ENCODE measurements around the gene KRTAP9-8. TPM values are rescaled to one million over a fixed set of nuclear protein-coding genes. Genes with fewer than 3 reads are reported as not detected.

KRTAP9-8 gene
- total and polyA plus RNA-seq, 2 of the 4 experiments (the other 2 are of a cell fraction): not detected

DNA sequence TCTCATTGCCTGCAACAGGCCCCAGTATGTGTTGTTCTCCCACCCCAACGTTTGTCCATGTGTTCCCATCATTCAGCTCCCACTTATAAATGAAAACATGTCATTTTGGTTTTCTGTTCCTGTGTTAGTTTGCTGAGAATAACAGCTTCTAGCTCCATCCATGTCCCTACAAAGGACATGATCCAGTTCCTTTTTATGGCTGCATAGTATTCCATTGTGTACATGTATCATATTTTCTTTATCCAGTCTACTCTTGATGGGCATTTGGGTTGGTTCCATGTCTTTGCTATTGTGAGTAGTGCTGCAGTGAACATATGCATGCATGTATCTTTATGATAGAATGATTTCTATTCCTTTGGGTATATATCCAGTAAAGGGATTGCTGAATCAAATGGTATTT, 22.1 kb upstream of the KRTAP9-8 start:
- no peak overlapping the region for H3K56ac ChIP-seq (ENCODE audit: extremely low read depth, insufficient read depth, low read length)
- dilution Hi-C loops (cut with HindIII; ENCODE audit: low sequenced_read_pairs, unreplicated experiment) (no loop called here), intact Hi-C loops (cut with micrococcal nuclease) (no loop called here), in situ Hi-C loops (cut with MboI; ENCODE audit: low sequenced_read_pairs) (no loop called here)
- no peak overlapping the region for H3K14ac ChIP-seq (replicated peaks; ENCODE audit: low read depth, low read length)
- H4K5ac ChIP-seq (ENCODE audit: low read depth, low read length): no peak overlapping the region
- ATAC-seq (ENCODE audit: low read depth): no peak
- H3K18ac ChIP-seq (ENCODE audit: low read depth, low read length): no peak overlapping the region
- no peak overlapping the region for H2AK5ac ChIP-seq (ENCODE audit: low read depth, low read length)
- no peak overlapping the region for H2AK9ac ChIP-seq (replicated peaks; ENCODE audit: low read depth, low read length, poor library complexity)
- no peak overlapping the region for H4K91ac ChIP-seq (ENCODE audit: insufficient read depth, low read depth, low read length)
- no peak for TF ChIP-seq MAFK (IDR thresholded peaks at IDR 0.05; ENCODE audit: low read depth, low read length)
- no peak for TF ChIP-seq BHLHE40 (IDR thresholded peaks at IDR 0.05; ENCODE audit: low read depth, low read length)
- TF ChIP-seq RCOR1 (IDR thresholded peaks at IDR 0.05; ENCODE audit: insufficient replicate concordance, low read length): no peak
- TF ChIP-seq, protein P1, sequence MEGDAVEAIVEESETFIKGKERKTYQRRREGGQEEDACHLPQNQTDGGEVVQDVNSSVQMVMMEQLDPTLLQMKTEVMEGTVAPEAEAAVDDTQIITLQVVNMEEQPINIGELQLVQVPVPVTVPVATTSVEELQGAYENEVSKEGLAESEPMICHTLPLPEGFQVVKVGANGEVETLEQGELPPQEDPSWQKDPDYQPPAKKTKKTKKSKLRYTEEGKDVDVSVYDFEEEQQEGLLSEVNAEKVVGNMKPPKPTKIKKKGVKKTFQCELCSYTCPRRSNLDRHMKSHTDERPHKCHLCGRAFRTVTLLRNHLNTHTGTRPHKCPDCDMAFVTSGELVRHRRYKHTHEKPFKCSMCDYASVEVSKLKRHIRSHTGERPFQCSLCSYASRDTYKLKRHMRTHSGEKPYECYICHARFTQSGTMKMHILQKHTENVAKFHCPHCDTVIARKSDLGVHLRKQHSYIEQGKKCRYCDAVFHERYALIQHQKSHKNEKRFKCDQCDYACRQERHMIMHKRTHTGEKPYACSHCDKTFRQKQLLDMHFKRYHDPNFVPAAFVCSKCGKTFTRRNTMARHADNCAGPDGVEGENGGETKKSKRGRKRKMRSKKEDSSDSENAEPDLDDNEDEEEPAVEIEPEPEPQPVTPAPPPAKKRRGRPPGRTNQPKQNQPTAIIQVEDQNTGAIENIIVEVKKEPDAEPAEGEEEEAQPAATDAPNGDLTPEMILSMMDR (conservative IDR thresholded peaks at IDR 0.05; ENCODE audit: low read depth, low read length): no peak
- TF ChIP-seq FOS (IDR thresholded peaks at IDR 0.05; ENCODE audit: low read depth, low read length): no peak
- TF ChIP-seq MXI1 (IDR thresholded peaks at IDR 0.05; ENCODE audit: borderline replicate concordance, low read depth, low read length): no peak
- no peak overlapping the region for H3K4me3 ChIP-seq (ENCODE audit: insufficient read depth, low read depth, low read length)
- no peaks in the 10 kb centered on the region for H3K4me1 ChIP-seq (ENCODE audit: control insufficient read depth, insufficient read depth, low read length)
- no peak overlapping the region for H3K27ac ChIP-seq (ENCODE audit: insufficient read depth, low read length)
- no peaks in the 10 kb centered on the region for H3K36me3 ChIP-seq (ENCODE audit: control insufficient read depth, insufficient read depth, low read length)
- POLR2A ChIA-PET (ENCODE audit: unreplicated experiment): no interaction called here
- whole genome bisulfite sequencing, 2 experiments (ENCODE audit: extremely low coverage in 2 of 2, insufficient read length in 1 of 2): no CpG with 5 or more reads among the region's 1 CpG
- H3K4ac ChIP-seq (ENCODE audit: low read depth, low read length): no peak overlapping the region
- no peak overlapping the region for H3K23ac ChIP-seq (ENCODE audit: low read depth, low read length)
- CTCF ChIA-PET: no interaction called here
- DNase-seq: no peak
- BruUV-seq (replicated peaks): no TSS peak
- no peak overlapping the region for H2BK15ac ChIP-seq (ENCODE audit: low read depth, low read length)
- H3K9me3 ChIP-seq (ENCODE audit: control insufficient read depth, insufficient read depth, low read length): no peaks in the 10 kb centered on the region
- H3K9ac ChIP-seq (ENCODE audit: low read depth, low read length): no peak overlapping the region
- H2AFZ ChIP-seq (replicated peaks; ENCODE audit: low read length, poor library complexity): no peak overlapping the region
- no peaks in the 10 kb centered on the region for H3K79me1 ChIP-seq (ENCODE audit: low read depth in 1 of 2, low read length in 2 of 2)
- H2BK5ac ChIP-seq (ENCODE audit: low read depth, low read length, poor library complexity, severe bottlenecking): no peak overlapping the region
- no peak overlapping the region for H3K4me2 ChIP-seq (ENCODE audit: low read depth, low read length)
- no peak overlapping the region for H4K8ac ChIP-seq (ENCODE audit: low read depth in 2 of 2, low read length in 2 of 2)
- H2BK20ac ChIP-seq (ENCODE audit: low read depth, low read length): no peak overlapping the region
- H4K20me1 ChIP-seq (ENCODE audit: insufficient read depth, low read length): no peaks in the 10 kb centered on the region
- peaks cover 7% of the 10 kb centered on the region; the same call in 1 of the 2 replicates for H3K9me1 ChIP-seq (ENCODE audit: insufficient read depth, low read length)
- no peak overlapping the region for H2BK120ac ChIP-seq (ENCODE audit: low read depth, low read length)
- H3K27me3 ChIP-seq (ENCODE audit: control insufficient read depth, insufficient read depth, low read length): no peaks in the 10 kb centered on the region
